GM19395 (cell line): ENCODE measurements around the gene TNFAIP1.

Experiments
- ATAC-seq: cut with Tn5 transposase; IDR thresholded peaks from one replicate; pipeline ENCODE4 v1.9.1; 2021; ENCODE audit warnings: mild to moderate bottlenecking, moderate library complexity; ENCODE audit not compliant: unreplicated experiment

The TNFAIP1 gene

GRCh38 chr17:28395426-28395825 is 59.9 kb downstream of the TNFAIP1 start:
- ATAC-seq = no peak

GRCh38 chr17:28395968-28396367 is 60.4 kb downstream of the TNFAIP1 start:
- no peak for ATAC-seq
